HG03039 (cell line): ENCODE measurements around the gene MRPS9.

Experiments
- ATAC-seq: cut with Tn5 transposase; IDR thresholded peaks from one replicate; pipeline ENCODE4 v1.9.1; 2021; ENCODE audit warnings: mild to moderate bottlenecking, moderate library complexity; ENCODE audit not compliant: unreplicated experiment

Gene MRPS9

GRCh38 chr2:105078906-105079495 lies 41.1 kb downstream of the MRPS9 start:
- no peak for ATAC-seq

GRCh38 chr2:105080461-105080860 lies 42.6 kb downstream of the MRPS9 start:
- ATAC-seq: no peak

- ATAC-seq: no peak
These were observed 43.2 kb downstream of the MRPS9 start for GRCh38 chr2:105081006-105081601.

- ATAC-seq: no peak
These were observed 44.2 kb downstream of the MRPS9 start for GRCh38 chr2:105082107-105082506.

- no peak for ATAC-seq
These were observed 47.7 kb downstream of the MRPS9 start for GRCh38 chr2:105085525-105085924.

- no peak for ATAC-seq
These were observed 49.4 kb downstream of the MRPS9 start for GRCh38 chr2:105087273-105087672.

GRCh38 chr2:105090091-105090490 lies 52.2 kb downstream of the MRPS9 start:
- ATAC-seq: no peak

- ATAC-seq: no peak
These were observed 54.9 kb downstream of the MRPS9 start for GRCh38 chr2:105092797-105093196.

- no peak for ATAC-seq
These were observed 61.3 kb downstream of the MRPS9 start for GRCh38 chr2:105099153-105099552.

GRCh38 chr2:105100046-105100840 lies 62.4 kb downstream of the MRPS9 start:
- peak; percentile 74 for ATAC-seq

- no peak for ATAC-seq
These were observed 64.1 kb downstream of the MRPS9 start for GRCh38 chr2:105102001-105102400.

GRCh38 chr2:105102963-105103421 lies 65.1 kb downstream of the MRPS9 start:
- no peak for ATAC-seq

GRCh38 chr2:105103481-105103880 lies 65.6 kb downstream of the MRPS9 start:
- no peak for ATAC-seq

- no peak for ATAC-seq
These were observed 66.4 kb downstream of the MRPS9 start for GRCh38 chr2:105104208-105104731.

- no peak for ATAC-seq
These were observed 72.5 kb downstream of the MRPS9 start for GRCh38 chr2:105110295-105110829.

GRCh38 chr2:105111365-105112150 lies 73.7 kb downstream of the MRPS9 start:
- ATAC-seq: no peak

- no peak for ATAC-seq
These were observed 74.5 kb downstream of the MRPS9 start for GRCh38 chr2:105112345-105112744.

- no peak for ATAC-seq
These were observed 75.9 kb downstream of the MRPS9 start for GRCh38 chr2:105113616-105114291.

GRCh38 chr2:105114551-105114950 lies 76.7 kb downstream of the MRPS9 start:
- no peak for ATAC-seq

GRCh38 chr2:105116348-105116747 lies 78.5 kb downstream of the MRPS9 start:
- ATAC-seq: no peak
